Kidney (tissue), 14 donors: ENCODE results near the gene EIF2A. TPM values are rescaled to one million over a fixed set of nuclear protein-coding genes. Genes with fewer than 3 reads are reported as not detected.

Source experiments
- DNase-seq, 5 donors: peaks; one replicate each; pipeline ENCODE4 v3.0.0-alpha.2; 2013 to 2020
- FAIRE-seq: peaks from 2 replicates; lab custom pipeline; 2012; peaks lifted over from hg19 to GRCh38; lab: Jason Lieb, UNC
- H3K27ac ChIP-seq, 2 donors: one replicate each; pipeline ENCODE4 v1.7.0; 2013; ENCODE audit warnings: low read depth in 2 of 2, low read length in 2 of 2, inconsistent platforms in 1 of 2
- H3K27me3 ChIP-seq: one replicate; pipeline ENCODE4 v1.7.1; 2013; ENCODE audit warnings: low read length, inconsistent platforms; ENCODE audit not compliant: control insufficient read depth, insufficient read depth
- H3K36me3 ChIP-seq, 3 donors: one replicate each; pipeline versions ENCODE4 v1.7.0 to v1.7.1; 2013; ENCODE audit warnings: low read length in 3 of 3, control low read depth in 1 of 3, inconsistent platforms in 1 of 3; ENCODE audit not compliant: insufficient read depth in 3 of 3, control insufficient read depth in 2 of 3
- H3K4me1 ChIP-seq, 3 donors: one replicate each; pipeline versions ENCODE4 v1.7.0 to v1.7.1; 2013; ENCODE audit warnings: low read length in 3 of 3, inconsistent platforms in 1 of 3, low read depth in 1 of 3; ENCODE audit not compliant: control insufficient read depth in 2 of 3, insufficient read depth in 2 of 3
- H3K4me3 ChIP-seq, 3 donors: one replicate each; pipeline versions ENCODE4 v1.7.0 to v1.8.1; 2013; ENCODE audit warnings: low read length in 3 of 3, control low read depth in 1 of 3, inconsistent platforms in 1 of 3
- H3K9ac ChIP-seq, 3 donors: one replicate each; pipeline versions ENCODE4 v1.7.0 to v1.7.1; 2013; ENCODE audit warnings: low read length in 3 of 3, control low read depth in 1 of 3, inconsistent platforms in 1 of 3
- H3K9me3 ChIP-seq, 3 donors: one replicate each; pipeline versions ENCODE4 v1.7.0 to v1.7.1; 2013; ENCODE audit warnings: low read length in 3 of 3, control low read depth in 1 of 3, inconsistent platforms in 1 of 3; ENCODE audit not compliant: control insufficient read depth in 2 of 3, insufficient read depth in 1 of 3
- intact Hi-C: fragments of 100-400 bp; cut with DNase I; formaldehyde crosslinking; loops from one replicate; pipeline ENCODE4 v1.11.1; 2022
- polyA plus RNA-seq: library from polyadenylated mRNA; stranded (reverse); fragments of 350-450 nt; fragmentation: Illumina TruSeq; extraction: RNeasy Lipid Tissue Mini Kit (QIAGEN cat#74804); gene quantifications from one replicate; pipeline ENCODE4 v1.2.3, GENCODE V29; 2014; ENCODE audit warnings: low read depth, low replicate concordance; ENCODE audit not compliant: insufficient read depth
- total RNA-seq: library from RNA; stranded (reverse); fragmentation: NEBNext Ultra II Directional; extraction: Animal tissue kit (Norgen Biotek cat#: 25700); gene quantifications from one replicate; pipeline ENCODE4 v1.2.1, GENCODE V29; 2021
- TF ChIP-seq, protein P1 (sequence below): IDR thresholded peaks from 3 replicates; pipeline ENCODE4 v1.5.1; 2012; ENCODE audit warnings: mild to moderate bottlenecking, moderate library complexity, borderline replicate concordance; ENCODE audit not compliant: insufficient read depth; ENCODE audit errors: extremely low read depth
- donor health status: control.
- donor health status: control.
- donor health status: control.
- donor health status: control.
- donor health status: control.
- donor health status: DM: yes; HTN: yes; CAD: no.
- donor health status: Normal renal cell carcinoma (clear cell type).

EIF2A gene
- total and polyA plus RNA-seq, 2 donors from 2014 or later: 48.2 to 70.5 TPM

- no peaks in the 10 kb centered on the region for H3K9me3 ChIP-seq
- TF ChIP-seq, protein P1, sequence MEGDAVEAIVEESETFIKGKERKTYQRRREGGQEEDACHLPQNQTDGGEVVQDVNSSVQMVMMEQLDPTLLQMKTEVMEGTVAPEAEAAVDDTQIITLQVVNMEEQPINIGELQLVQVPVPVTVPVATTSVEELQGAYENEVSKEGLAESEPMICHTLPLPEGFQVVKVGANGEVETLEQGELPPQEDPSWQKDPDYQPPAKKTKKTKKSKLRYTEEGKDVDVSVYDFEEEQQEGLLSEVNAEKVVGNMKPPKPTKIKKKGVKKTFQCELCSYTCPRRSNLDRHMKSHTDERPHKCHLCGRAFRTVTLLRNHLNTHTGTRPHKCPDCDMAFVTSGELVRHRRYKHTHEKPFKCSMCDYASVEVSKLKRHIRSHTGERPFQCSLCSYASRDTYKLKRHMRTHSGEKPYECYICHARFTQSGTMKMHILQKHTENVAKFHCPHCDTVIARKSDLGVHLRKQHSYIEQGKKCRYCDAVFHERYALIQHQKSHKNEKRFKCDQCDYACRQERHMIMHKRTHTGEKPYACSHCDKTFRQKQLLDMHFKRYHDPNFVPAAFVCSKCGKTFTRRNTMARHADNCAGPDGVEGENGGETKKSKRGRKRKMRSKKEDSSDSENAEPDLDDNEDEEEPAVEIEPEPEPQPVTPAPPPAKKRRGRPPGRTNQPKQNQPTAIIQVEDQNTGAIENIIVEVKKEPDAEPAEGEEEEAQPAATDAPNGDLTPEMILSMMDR: no peak
- H3K9ac ChIP-seq: no peak overlapping the region
- intact Hi-C loops: no loop called here
- H3K27ac ChIP-seq: no peak overlapping the region
- H3K27me3 ChIP-seq: no peaks in the 10 kb centered on the region
- DNase-seq (no peak), FAIRE-seq (no peak)
- peaks cover 3 to 11% (median 5%) of the 10 kb centered on the region in 3 donors for H3K36me3 ChIP-seq
- H3K4me3 ChIP-seq: no peak overlapping the region
- peaks cover 3 to 10% (median 5%) of the 10 kb centered on the region in 3 donors for H3K4me1 ChIP-seq
Observed at GRCh38 chr3:150540991-150541390, 5.6 kb upstream of the EIF2A start.

- DNase-seq (no peak), FAIRE-seq (no peak)
- H3K9me3 ChIP-seq: no peaks in the 10 kb centered on the region
- TF ChIP-seq, protein P1: no peak
- peaks cover 4 to 10% (median 5%) of the 10 kb centered on the region in 3 donors for H3K4me1 ChIP-seq
- H3K4me3 ChIP-seq: no peak overlapping the region
- no peak overlapping the region for H3K9ac ChIP-seq
- peaks cover 3 to 11% (median 5%) of the 10 kb centered on the region in 3 donors for H3K36me3 ChIP-seq
- H3K27ac ChIP-seq: no peak overlapping the region
- intact Hi-C loops: no loop called here
- no peaks in the 10 kb centered on the region for H3K27me3 ChIP-seq
Observed at GRCh38 chr3:150543128-150543527, 3.5 kb upstream of the EIF2A start.

DNA sequence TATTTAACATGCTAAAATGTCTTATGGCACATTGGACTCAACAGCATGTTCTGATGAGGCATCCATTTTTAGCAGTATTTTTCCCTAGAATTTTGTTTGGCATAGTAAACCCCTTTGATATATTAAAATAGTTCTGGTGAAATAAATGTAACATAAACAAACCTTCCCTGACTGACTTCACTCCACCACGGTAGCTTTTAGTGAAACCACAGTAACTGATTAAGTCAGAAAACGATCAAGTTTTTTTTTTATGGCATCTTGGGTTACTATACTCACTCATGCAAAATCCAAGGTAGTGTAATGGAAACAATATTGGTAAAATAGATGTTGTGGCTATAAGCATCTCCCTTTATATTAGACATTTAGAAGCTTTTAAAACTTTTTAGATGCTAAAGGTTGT, 3.1 kb upstream of the EIF2A start:
- no peak overlapping the region for H3K27ac ChIP-seq
- peaks cover 3 to 11% (median 5%) of the 10 kb centered on the region in 3 donors for H3K36me3 ChIP-seq
- no peaks in the 10 kb centered on the region for H3K27me3 ChIP-seq
- H3K4me1 ChIP-seq: peaks cover 4 to 10% (median 5%) of the 10 kb centered on the region in 3 donors
- FAIRE-seq (no peak), DNase-seq (no peak)
- no peaks in the 10 kb centered on the region for H3K9me3 ChIP-seq
- TF ChIP-seq, protein P1: no peak
- no peak overlapping the region for H3K4me3 ChIP-seq
- intact Hi-C loops: no loop called here
- H3K9ac ChIP-seq: no peak overlapping the region

GRCh38 chr3:150544041-150544440, 2.5 kb upstream of the EIF2A start:
- intact Hi-C loops: no loop called here
- H3K9ac ChIP-seq: peak overlapping the region in 1 of 3 donors; percentile 89
- TF ChIP-seq, protein P1: no peak
- H3K4me3 ChIP-seq: peak overlapping the region in 1 of 3 donors; percentile 14
- peaks cover 3 to 11% (median 5%) of the 10 kb centered on the region in 3 donors for H3K36me3 ChIP-seq
- H3K27me3 ChIP-seq: no peaks in the 10 kb centered on the region
- FAIRE-seq (no peak), DNase-seq (no peak)
- no peaks in the 10 kb centered on the region for H3K9me3 ChIP-seq
- peak overlapping the region in 1 of 2 donors; percentile 2 for H3K27ac ChIP-seq
- peaks cover 4 to 10% (median 5%) of the 10 kb centered on the region in 3 donors for H3K4me1 ChIP-seq
